Esophagus muscularis mucosa (tissue), 4 donors: ENCODE measurements around the gene LPO. TPM values are rescaled to one million over a fixed set of nuclear protein-coding genes. Genes with fewer than 3 reads are reported as not detected.

Experiments
- DNase-seq: peaks from one replicate; pipeline ENCODE4 v3.0.0-alpha.2; 2017; ENCODE audit errors: extremely low spot score
- H3K27ac ChIP-seq, 4 donors: fragments of 200-600 bp; sonication (generic); replicated peaks in 1 of 4; 1 replicate in 3 of 4; 2 replicates in 1 of 4; pipeline ENCODE4 v1.5.1; 2016 to 2019; ENCODE audit warnings: mild to moderate bottlenecking in 1 of 4
- H3K27me3 ChIP-seq, 4 donors: fragments of 200-600 bp; sonication (generic); one replicate each; pipeline versions ENCODE4 v1.5.1 to v1.6.0; 2016 to 2019
- H3K36me3 ChIP-seq, 4 donors: fragments of 200-600 bp; sonication (generic); one replicate each; pipeline ENCODE4 v1.5.1; 2016 to 2019
- H3K4me1 ChIP-seq, 4 donors: fragments of 200-600 bp; sonication (generic); one replicate each; pipeline ENCODE4 v1.5.1; 2016 to 2019
- H3K4me3 ChIP-seq, 4 donors: fragments of 200-600 bp; sonication (generic); 1 replicate in 2 of 4; 2 replicates in 2 of 4; pipeline ENCODE4 v1.5.1; 2016 to 2019; ENCODE audit warnings: mild to moderate bottlenecking in 4 of 4, moderate library complexity in 1 of 4
- H3K9me3 ChIP-seq, 4 donors: fragments of 200-600 bp; sonication (generic); 1 replicate in 3 of 4; 2 replicates in 1 of 4; pipeline ENCODE4 v1.5.1; 2016 to 2019
- CTCF ChIP-seq, 3 experiments: fragments of 200-600 bp in 2 of 3; fragments of 450-650 bp in 1 of 3; sonication (generic) in 2 of 3; IDR thresholded peaks; one replicate each; pipeline ENCODE4 v1.5.1; 2017 to 2019; ENCODE audit warnings: antibody characterized with exemption in 3 of 3, mild to moderate bottlenecking in 2 of 3, moderate library complexity in 1 of 3
- EP300 ChIP-seq: sonication (generic); formaldehyde crosslinking; IDR thresholded peaks from one replicate; pipeline ENCODE4 v1.6.1; 2017; ENCODE audit warnings: antibody characterized with exemption
- POLR2A ChIP-seq: fragments of 450-650 bp; IDR thresholded peaks from one replicate; pipeline ENCODE4 v1.6.1; 2017; ENCODE audit warnings: antibody characterized with exemption, moderate library complexity, mild to moderate bottlenecking, low read depth
- POLR2AphosphoS5 ChIP-seq, 2 donors: sonication (generic); formaldehyde crosslinking; IDR thresholded peaks; one replicate each; pipeline ENCODE4 v1.6.1; 2017; ENCODE audit warnings: antibody characterized with exemption in 2 of 2
- WGBS: methylation state at CpG from one replicate; pipeline ENCODE4 v1.1.5; 2018; 5-methylcytosine and 5-hydroxymethylcytosine counted together
- intact Hi-C: fragments of 100-400 bp; cut with DNase I; formaldehyde crosslinking; loops from one replicate; pipeline ENCODE4 v1.15.1; 2023
- total RNA-seq, 4 donors: library from RNA; depleted of rRNA; stranded (reverse); fragments of >200 nt; gene quantifications; one replicate each; pipeline versions ENCODE4 v1.1.0 to v1.2.1, GENCODE V29; 2016

Gene LPO
- total RNA-seq, 4 donors from 2014 or later, result not detected

- 80% methylated on average over 6 of the region's 6 CpGs for WGBS
Observed at GRCh38 chr17:58282442-58282841, 44.1 kb downstream of the LPO start.

GRCh38 chr17:58283674-58284612 lies 45.6 kb downstream of the LPO start:
- intact Hi-C loops, result no loop called here
- WGBS, result 58% methylated on average over 10 of the region's 12 CpGs
- H3K27ac ChIP-seq, result no peak overlapping the region
- H3K27me3 ChIP-seq, result peaks cover 0 to 57% (median 1%) of the 10 kb centered on the region in 4 donors
- no peaks in the 10 kb centered on the region for H3K36me3 ChIP-seq
- no peak overlapping the region for H3K4me3 ChIP-seq
- TF ChIP-seq POLR2AphosphoS5 (IDR thresholded peaks at IDR 0.05), result no peak
- no peak for TF ChIP-seq EP300
- no peak for TF ChIP-seq CTCF (IDR thresholded peaks at IDR 0.05)
- TF ChIP-seq POLR2A, result no peak
- peaks cover 0 to 9% (median 7%) of the 10 kb centered on the region in 4 donors for H3K4me1 ChIP-seq
- DNase-seq, result no peak
- H3K9me3 ChIP-seq, result no peaks in the 10 kb centered on the region

More at GRCh38 chr17:58282442-58282841, 44.1 kb downstream of the LPO start:
- Histone ChIP-seq H3K27ac (no peak overlapping the region), H3K27me3 (peaks cover 0 to 58% (median 1%) of the 10 kb centered on the region in 4 donors), H3K4me3 (no peak overlapping the region), H3K36me3 (no peaks in the 10 kb centered on the region), H3K4me1 (peaks cover 0 to 17% (median 13%) of the 10 kb centered on the region in 4 donors), H3K9me3 (no peaks in the 10 kb centered on the region)
- TF ChIP-seq POLR2A (no peak), POLR2AphosphoS5 (IDR thresholded peaks at IDR 0.05) (no peak), EP300 (no peak), CTCF (IDR thresholded peaks at IDR 0.05) (no peak)
- intact Hi-C loops, result no loop called here
- DNase-seq, result no peak

GRCh38 chr17:58284613-58285421 lies 46.4 kb downstream of the LPO start:
- H3K27ac ChIP-seq, result no peak overlapping the region
- intact Hi-C loops, result no loop called here
- H3K4me1 ChIP-seq, result no peaks in the 10 kb centered on the region
- peaks cover 0 to 55% (median 1%) of the 10 kb centered on the region in 4 donors for H3K27me3 ChIP-seq
- DNase-seq, result no peak
- no peaks in the 10 kb centered on the region for H3K36me3 ChIP-seq
- H3K9me3 ChIP-seq, result no peaks in the 10 kb centered on the region
- H3K4me3 ChIP-seq, result no peak overlapping the region
- no peak for TF ChIP-seq POLR2AphosphoS5 (IDR thresholded peaks at IDR 0.05)
- TF ChIP-seq CTCF (IDR thresholded peaks at IDR 0.05), result no peak
- no peak for TF ChIP-seq EP300
- TF ChIP-seq POLR2A, result no peak
- WGBS, result 43% methylated on average over 6 of the region's 6 CpGs

- Histone ChIP-seq H3K27ac (no peak overlapping the region), H3K4me1 (no peaks in the 10 kb centered on the region), H3K4me3 (no peak overlapping the region), H3K27me3 (peaks cover 0 to 55% (median under 1%) of the 10 kb centered on the region in 4 donors), H3K9me3 (no peaks in the 10 kb centered on the region), H3K36me3 (no peaks in the 10 kb centered on the region)
- intact Hi-C loops, result no loop called here
- DNase-seq, result no peak
- 80% methylated on average over 3 of the region's 3 CpGs for WGBS
- TF ChIP-seq POLR2A (no peak), CTCF (IDR thresholded peaks at IDR 0.05) (no peak), EP300 (no peak), POLR2AphosphoS5 (IDR thresholded peaks at IDR 0.05) (no peak)
Observed at GRCh38 chr17:58285422-58285810, 47.0 kb downstream of the LPO start.
